Activated gamma-delta T cell treated with Interleukin-2 at 50 U/mL for 16 hours (primary cell): ENCODE results near the gene SUCO.

ENCODE experiments used
- DNase-seq: peaks from one replicate; pipeline ENCODE4 v3.0.0-alpha.2; 2020

SUCO gene

DNA sequence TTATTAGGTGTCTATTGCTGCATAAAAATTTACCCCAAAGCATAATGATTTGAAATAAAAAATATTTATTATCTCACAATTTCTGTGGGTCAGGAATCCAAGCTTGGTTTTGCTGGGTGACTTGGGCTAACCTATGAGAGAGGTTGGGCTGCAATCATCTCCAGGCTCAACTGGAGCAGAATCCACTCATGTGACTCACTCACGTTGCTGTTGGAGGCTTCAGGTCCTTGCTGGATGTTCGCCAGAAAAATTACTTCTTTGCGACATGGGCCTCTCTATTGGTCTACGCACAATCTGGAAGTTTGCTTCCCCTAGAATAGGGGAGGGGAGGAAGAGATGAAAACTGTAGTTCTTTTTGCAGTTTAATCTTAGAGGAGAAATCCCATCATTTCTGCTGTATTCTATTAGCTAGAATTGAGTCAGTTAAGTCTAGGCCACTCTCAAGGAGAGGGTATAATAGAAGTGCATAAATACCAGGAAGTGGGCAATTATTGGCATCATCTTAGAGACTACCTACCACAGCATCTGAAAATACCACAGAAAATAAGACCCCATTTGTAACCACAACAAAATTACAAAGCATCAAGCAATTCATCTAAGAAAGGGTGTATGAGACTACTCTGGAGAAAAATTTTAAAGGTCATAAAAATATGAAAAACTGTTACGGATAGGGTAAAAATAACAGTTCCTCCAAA is 120.2 kb downstream of the SUCO start:
- DNase-seq, result no peak

- no peak for DNase-seq
These were observed 121.6 kb downstream of the SUCO start for GRCh38 chr1:172654535-172654934.

- DNase-seq, result no peak
These were observed 123.6 kb downstream of the SUCO start for GRCh38 chr1:172656576-172656975.

GRCh38 chr1:172657586-172657985 is 124.6 kb downstream of the SUCO start:
- DNase-seq, result no peak

- DNase-seq, result no peak
These were observed 126.0 kb downstream of the SUCO start, which contains the start of gene FASLG for GRCh38 chr1:172658871-172659453. Gene FASLG (plus strand): TSS chr1:172659103. CDS start chr1:172659202, 99 bp downstream.

GRCh38 chr1:172661107-172661506 is 128.2 kb downstream of the SUCO start:
- DNase-seq, result no peak
